ENCODE results near the gene PLCL2. TPM values are rescaled to one million over a fixed set of nuclear protein-coding genes. Genes with fewer than 3 reads are reported as not detected.

The PLCL2 gene
- total and polyA plus RNA-seq, 2 experiments from 2014 or later: 1.6 to 9.7 TPM

DNA sequence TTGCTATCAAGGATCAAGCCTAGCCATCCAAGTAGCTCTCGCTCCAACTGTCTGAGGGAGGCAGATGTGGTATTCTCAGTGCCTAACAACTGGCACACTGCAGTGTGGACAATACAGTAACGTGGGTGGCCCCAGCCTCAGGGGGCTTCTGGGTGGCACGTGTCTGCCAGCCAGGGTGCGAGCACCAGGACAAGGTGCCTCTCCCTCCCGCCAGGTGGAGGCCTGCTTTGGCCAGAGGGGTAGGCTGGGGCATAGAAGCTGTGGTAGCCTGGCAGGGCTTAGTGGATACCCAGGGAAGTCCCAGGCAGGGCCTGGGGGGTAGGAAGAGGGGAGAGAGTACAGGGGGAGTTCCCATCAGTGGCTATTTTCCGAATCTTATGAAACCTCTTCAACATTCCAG is 234.0 kb downstream of the PLCL2 start:
- Mint-ChIP-seq H3K9me3 (no peaks in the 10 kb centered on the region; the same call in none of the 3 replicates), H3K27ac (no peak overlapping the region), H3K4me3 (no peak overlapping the region), H3K27me3 (ENCODE audit: insufficient read depth, low read depth, poor library complexity) (peaks cover 3% of the 10 kb centered on the region), H3K36me3 (ENCODE audit: low read depth) (no peaks in the 10 kb centered on the region; the same call in 2 of the 3 replicates), H3K4me1 (no peaks in the 10 kb centered on the region)
- TF ChIP-seq, protein P1, sequence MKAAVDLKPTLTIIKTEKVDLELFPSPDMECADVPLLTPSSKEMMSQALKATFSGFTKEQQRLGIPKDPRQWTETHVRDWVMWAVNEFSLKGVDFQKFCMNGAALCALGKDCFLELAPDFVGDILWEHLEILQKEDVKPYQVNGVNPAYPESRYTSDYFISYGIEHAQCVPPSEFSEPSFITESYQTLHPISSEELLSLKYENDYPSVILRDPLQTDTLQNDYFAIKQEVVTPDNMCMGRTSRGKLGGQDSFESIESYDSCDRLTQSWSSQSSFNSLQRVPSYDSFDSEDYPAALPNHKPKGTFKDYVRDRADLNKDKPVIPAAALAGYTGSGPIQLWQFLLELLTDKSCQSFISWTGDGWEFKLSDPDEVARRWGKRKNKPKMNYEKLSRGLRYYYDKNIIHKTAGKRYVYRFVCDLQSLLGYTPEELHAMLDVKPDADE (IDR thresholded peaks at IDR 0.05): no peak
- TF ChIP-seq POLR2AphosphoS5 (IDR thresholded peaks at IDR 0.05; ENCODE audit: low read depth) (no peak), JUNB (IDR thresholded peaks at IDR 0.05; ENCODE audit: unreplicated experiment) (no peak), NANOG (IDR thresholded peaks at IDR 0.05; ENCODE audit: borderline replicate concordance) (no peak), CREB1 (CRISPR knock-in tag; IDR thresholded peaks at IDR 0.05; ENCODE audit: low read depth) (no peak), EZH2phosphoT487 (IDR thresholded peaks at IDR 0.05; ENCODE audit: unreplicated experiment) (no peak), ZNF331 (CRISPR knock-in tag; IDR thresholded peaks at IDR 0.05; ENCODE audit: low read depth) (no peak), EZH2 (IDR thresholded peaks at IDR 0.05; ENCODE audit: low read depth, unreplicated experiment) (no peak), STAT1 (IDR thresholded peaks at IDR 0.05; ENCODE audit: unreplicated experiment) (no peak)
- TF ChIP-seq, protein P2, sequence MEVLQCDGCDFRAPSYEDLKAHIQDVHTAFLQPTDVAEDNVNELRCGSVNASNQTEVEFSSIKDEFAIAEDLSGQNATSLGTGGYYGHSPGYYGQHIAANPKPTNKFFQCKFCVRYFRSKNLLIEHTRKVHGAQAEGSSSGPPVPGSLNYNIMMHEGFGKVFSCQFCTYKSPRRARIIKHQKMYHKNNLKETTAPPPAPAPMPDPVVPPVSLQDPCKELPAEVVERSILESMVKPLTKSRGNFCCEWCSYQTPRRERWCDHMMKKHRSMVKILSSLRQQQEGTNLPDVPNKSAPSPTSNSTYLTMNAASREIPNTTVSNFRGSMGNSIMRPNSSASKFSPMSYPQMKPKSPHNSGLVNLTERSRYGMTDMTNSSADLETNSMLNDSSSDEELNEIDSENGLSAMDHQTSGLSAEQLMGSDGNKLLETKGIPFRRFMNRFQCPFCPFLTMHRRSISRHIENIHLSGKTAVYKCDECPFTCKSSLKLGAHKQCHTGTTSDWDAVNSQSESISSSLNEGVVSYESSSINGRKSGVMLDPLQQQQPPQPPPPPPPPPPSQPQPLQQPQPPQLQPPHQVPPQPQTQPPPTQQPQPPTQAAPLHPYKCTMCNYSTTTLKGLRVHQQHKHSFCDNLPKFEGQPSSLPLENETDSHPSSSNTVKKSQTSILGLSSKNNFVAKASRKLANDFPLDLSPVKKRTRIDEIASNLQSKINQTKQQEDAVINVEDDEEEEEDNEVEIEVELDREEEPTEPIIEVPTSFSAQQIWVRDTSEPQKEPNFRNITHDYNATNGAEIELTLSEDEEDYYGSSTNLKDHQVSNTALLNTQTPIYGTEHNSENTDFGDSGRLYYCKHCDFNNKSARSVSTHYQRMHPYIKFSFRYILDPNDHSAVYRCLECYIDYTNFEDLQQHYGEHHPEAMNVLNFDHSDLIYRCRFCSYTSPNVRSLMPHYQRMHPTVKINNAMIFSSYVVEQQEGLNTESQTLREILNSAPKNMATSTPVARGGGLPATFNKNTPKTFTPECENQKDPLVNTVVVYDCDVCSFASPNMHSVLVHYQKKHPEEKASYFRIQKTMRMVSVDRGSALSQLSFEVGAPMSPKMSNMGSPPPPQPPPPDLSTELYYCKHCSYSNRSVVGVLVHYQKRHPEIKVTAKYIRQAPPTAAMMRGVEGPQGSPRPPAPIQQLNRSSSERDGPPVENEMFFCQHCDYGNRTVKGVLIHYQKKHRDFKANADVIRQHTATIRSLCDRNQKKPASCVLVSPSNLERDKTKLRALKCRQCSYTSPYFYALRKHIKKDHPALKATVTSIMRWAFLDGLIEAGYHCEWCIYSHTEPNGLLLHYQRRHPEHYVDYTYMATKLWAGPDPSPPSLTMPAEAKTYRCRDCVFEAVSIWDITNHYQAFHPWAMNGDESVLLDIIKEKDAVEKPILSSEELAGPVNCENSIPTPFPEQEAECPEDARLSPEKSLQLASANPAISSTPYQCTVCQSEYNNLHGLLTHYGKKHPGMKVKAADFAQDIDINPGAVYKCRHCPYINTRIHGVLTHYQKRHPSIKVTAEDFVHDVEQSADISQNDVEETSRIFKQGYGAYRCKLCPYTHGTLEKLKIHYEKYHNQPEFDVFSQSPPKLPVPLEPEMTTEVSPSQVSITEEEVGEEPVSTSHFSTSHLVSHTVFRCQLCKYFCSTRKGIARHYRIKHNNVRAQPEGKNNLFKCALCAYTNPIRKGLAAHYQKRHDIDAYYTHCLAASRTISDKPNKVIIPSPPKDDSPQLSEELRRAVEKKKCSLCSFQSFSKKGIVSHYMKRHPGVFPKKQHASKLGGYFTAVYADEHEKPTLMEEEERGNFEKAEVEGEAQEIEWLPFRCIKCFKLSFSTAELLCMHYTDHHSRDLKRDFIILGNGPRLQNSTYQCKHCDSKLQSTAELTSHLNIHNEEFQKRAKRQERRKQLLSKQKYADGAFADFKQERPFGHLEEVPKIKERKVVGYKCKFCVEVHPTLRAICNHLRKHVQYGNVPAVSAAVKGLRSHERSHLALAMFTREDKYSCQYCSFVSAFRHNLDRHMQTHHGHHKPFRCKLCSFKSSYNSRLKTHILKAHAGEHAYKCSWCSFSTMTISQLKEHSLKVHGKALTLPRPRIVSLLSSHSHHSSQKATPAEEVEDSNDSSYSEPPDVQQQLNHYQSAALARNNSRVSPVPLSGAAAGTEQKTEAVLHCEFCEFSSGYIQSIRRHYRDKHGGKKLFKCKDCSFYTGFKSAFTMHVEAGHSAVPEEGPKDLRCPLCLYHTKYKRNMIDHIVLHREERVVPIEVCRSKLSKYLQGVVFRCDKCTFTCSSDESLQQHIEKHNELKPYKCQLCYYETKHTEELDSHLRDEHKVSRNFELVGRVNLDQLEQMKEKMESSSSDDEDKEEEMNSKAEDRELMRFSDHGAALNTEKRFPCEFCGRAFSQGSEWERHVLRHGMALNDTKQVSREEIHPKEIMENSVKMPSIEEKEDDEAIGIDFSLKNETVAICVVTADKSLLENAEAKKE (CRISPR knock-in tag; IDR thresholded peaks at IDR 0.05): no peak
- TF ChIP-seq, protein P3, sequence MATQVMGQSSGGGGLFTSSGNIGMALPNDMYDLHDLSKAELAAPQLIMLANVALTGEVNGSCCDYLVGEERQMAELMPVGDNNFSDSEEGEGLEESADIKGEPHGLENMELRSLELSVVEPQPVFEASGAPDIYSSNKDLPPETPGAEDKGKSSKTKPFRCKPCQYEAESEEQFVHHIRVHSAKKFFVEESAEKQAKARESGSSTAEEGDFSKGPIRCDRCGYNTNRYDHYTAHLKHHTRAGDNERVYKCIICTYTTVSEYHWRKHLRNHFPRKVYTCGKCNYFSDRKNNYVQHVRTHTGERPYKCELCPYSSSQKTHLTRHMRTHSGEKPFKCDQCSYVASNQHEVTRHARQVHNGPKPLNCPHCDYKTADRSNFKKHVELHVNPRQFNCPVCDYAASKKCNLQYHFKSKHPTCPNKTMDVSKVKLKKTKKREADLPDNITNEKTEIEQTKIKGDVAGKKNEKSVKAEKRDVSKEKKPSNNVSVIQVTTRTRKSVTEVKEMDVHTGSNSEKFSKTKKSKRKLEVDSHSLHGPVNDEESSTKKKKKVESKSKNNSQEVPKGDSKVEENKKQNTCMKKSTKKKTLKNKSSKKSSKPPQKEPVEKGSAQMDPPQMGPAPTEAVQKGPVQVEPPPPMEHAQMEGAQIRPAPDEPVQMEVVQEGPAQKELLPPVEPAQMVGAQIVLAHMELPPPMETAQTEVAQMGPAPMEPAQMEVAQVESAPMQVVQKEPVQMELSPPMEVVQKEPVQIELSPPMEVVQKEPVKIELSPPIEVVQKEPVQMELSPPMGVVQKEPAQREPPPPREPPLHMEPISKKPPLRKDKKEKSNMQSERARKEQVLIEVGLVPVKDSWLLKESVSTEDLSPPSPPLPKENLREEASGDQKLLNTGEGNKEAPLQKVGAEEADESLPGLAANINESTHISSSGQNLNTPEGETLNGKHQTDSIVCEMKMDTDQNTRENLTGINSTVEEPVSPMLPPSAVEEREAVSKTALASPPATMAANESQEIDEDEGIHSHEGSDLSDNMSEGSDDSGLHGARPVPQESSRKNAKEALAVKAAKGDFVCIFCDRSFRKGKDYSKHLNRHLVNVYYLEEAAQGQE (IDR thresholded peaks at IDR 0.05; ENCODE audit: unreplicated experiment): no peak
- TF ChIP-seq, protein P4, sequence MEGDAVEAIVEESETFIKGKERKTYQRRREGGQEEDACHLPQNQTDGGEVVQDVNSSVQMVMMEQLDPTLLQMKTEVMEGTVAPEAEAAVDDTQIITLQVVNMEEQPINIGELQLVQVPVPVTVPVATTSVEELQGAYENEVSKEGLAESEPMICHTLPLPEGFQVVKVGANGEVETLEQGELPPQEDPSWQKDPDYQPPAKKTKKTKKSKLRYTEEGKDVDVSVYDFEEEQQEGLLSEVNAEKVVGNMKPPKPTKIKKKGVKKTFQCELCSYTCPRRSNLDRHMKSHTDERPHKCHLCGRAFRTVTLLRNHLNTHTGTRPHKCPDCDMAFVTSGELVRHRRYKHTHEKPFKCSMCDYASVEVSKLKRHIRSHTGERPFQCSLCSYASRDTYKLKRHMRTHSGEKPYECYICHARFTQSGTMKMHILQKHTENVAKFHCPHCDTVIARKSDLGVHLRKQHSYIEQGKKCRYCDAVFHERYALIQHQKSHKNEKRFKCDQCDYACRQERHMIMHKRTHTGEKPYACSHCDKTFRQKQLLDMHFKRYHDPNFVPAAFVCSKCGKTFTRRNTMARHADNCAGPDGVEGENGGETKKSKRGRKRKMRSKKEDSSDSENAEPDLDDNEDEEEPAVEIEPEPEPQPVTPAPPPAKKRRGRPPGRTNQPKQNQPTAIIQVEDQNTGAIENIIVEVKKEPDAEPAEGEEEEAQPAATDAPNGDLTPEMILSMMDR (conservative IDR thresholded peaks at IDR 0.05; ENCODE audit: low read depth in 2 of 2): no peak
- ATAC-seq: no peak
- no peak overlapping the region for H3K4me2 ChIP-seq
- no peaks in the 10 kb centered on the region for H3K4me1 ChIP-seq (ENCODE audit: insufficient read depth)
- no peak for DNase-seq (ENCODE audit: low spot score)
- no peaks in the 10 kb centered on the region for H3K79me2 ChIP-seq (replicated peaks; ENCODE audit: insufficient read depth)
- no peak overlapping the region for H3K4me3 ChIP-seq
- no peaks in the 10 kb centered on the region for H4K20me1 ChIP-seq (replicated peaks; ENCODE audit: insufficient read depth)
- no peaks in the 10 kb centered on the region for H3K36me3 ChIP-seq (ENCODE audit: insufficient read depth)
- no peak overlapping the region for H2AFZ ChIP-seq
- 0 out of 2 replicates have a peak, but pooled peaks cover 8% of the 10 kb centered on the region for H3K9me2 ChIP-seq (ENCODE audit: insufficient read depth)
- H3F3A ChIP-seq (replicated peaks; ENCODE audit: low read depth): no peaks in the 10 kb centered on the region
- no peaks in the 10 kb centered on the region for H3K27me3 ChIP-seq (ENCODE audit: insufficient read depth)
- no peak overlapping the region for H3K27ac ChIP-seq (ENCODE audit: low read depth)

Data from GM23338 (cell line).